Endothelial cell of umbilical vein (primary cell): Measurements from ENCODE around the gene NFKBIA. TPM values are rescaled to one million over a fixed set of nuclear protein-coding genes. Genes with fewer than 3 reads are reported as not detected.

ENCODE experiments used
- BruUV-seq: library from RNA; stranded (reverse); fragments of 400-500 nt; replicated peaks from 2 replicates; lab custom pipeline; 2021; lab: Mats Ljungman, UMichigan
- CTCF ChIA-PET: fragments of 300-600, 350-600 bp; sonication (Branson Sonifier 250); formaldehyde crosslinking; loops from one replicate; lab custom pipeline; 2021; ENCODE audit warnings: antibody characterized with exemption, inconsistent platforms; lab: Charles Lee
- POLR2A ChIA-PET: fragments of 300-600, 350-600 bp; sonication (Branson Sonifier 250); formaldehyde crosslinking; loops from one replicate; lab custom pipeline; 2021; ENCODE audit warnings: antibody characterized with exemption, inconsistent platforms; lab: Charles Lee
- DNase-seq: peaks from one replicate; pipeline ENCODE4 v3.0.0-alpha.2; 2011; ENCODE audit warnings: low read depth, low spot score
- FAIRE-seq: peaks from 2 replicates; lab custom pipeline; 2011; peaks lifted over from hg19 to GRCh38; lab: Jason Lieb, UNC
- H2AFZ ChIP-seq: 2 replicates; pipeline ENCODE4 v1.6.0; 2012; ENCODE audit warnings: low read depth, low read length, control low read depth, inconsistent platforms
- H3K27ac ChIP-seq: 2 replicates; pipeline ENCODE4 v1.5.1; 2011; ENCODE audit warnings: low read depth, mild to moderate bottlenecking, control low read depth, low read length, moderate library complexity; ENCODE audit not compliant: insufficient read depth
- H3K27me3 ChIP-seq, 2 experiments: 2 replicates each; pipeline versions ENCODE4 v1.6.0 to v1.6.1; 2011; ENCODE audit warnings: low read length in 2 of 2, mixed read lengths in 1 of 2; ENCODE audit not compliant: control insufficient read depth in 2 of 2, insufficient read depth in 2 of 2
- H3K36me3 ChIP-seq, 2 experiments: 2 replicates in 1 of 2; 3 replicates in 1 of 2; pipeline ENCODE4 v1.5.1; 2011; ENCODE audit warnings: low read length in 2 of 2, mild to moderate bottlenecking in 1 of 2, moderate library complexity in 1 of 2; ENCODE audit not compliant: control insufficient read depth in 2 of 2, insufficient read depth in 2 of 2; ENCODE audit errors: extremely low read depth in 1 of 2
- H3K4me1 ChIP-seq: 3 replicates; pipeline ENCODE4 v1.5.1; 2011; ENCODE audit warnings: mild to moderate bottlenecking, low read length; ENCODE audit not compliant: control insufficient read depth, insufficient read depth; ENCODE audit errors: extremely low read depth
- H3K4me2 ChIP-seq: 2 replicates; pipeline ENCODE4 v1.6.1; 2011; ENCODE audit warnings: low read length, control low read depth, mixed read lengths; ENCODE audit not compliant: insufficient read depth
- H3K4me3 ChIP-seq, 3 experiments: fragments of 200-600 bp in 1 of 3; sonication (generic), shearing (Covaris generic) in 1 of 3; replicated peaks in 1 of 3; 2 replicates each; pipeline ENCODE4 v1.5.1; 2011 to 2016; ENCODE audit warnings: control low read depth in 3 of 3, low read length in 3 of 3, mild to moderate bottlenecking in 2 of 3, inconsistent platforms in 1 of 3, low read depth in 1 of 3, moderate library complexity in 1 of 3; ENCODE audit not compliant: insufficient read depth in 1 of 3
- H3K79me2 ChIP-seq: 2 replicates; pipeline ENCODE4 v1.6.0; 2012; ENCODE audit warnings: low read length, inconsistent platforms; ENCODE audit not compliant: control insufficient read depth, insufficient read depth
- H3K9ac ChIP-seq: replicated peaks from 2 replicates; pipeline ENCODE3; 2011; ENCODE audit warnings: low read length, control low read depth; ENCODE audit not compliant: insufficient read depth; ENCODE audit errors: extremely low read depth
- H3K9me1 ChIP-seq: replicated peaks from 3 replicates; pipeline ENCODE4 v1.6.0; 2011; ENCODE audit warnings: mild to moderate bottlenecking, low read length; ENCODE audit not compliant: control insufficient read depth, insufficient read depth; ENCODE audit errors: extremely low read depth
- H3K9me3 ChIP-seq: replicated peaks from 2 replicates; pipeline ENCODE4 v1.5.1; 2012; ENCODE audit warnings: low read length, inconsistent platforms; ENCODE audit not compliant: control insufficient read depth, insufficient read depth
- H4K20me1 ChIP-seq: replicated peaks from 2 replicates; pipeline ENCODE3; 2011; ENCODE audit warnings: mild to moderate bottlenecking, low read length; ENCODE audit not compliant: control insufficient read depth, insufficient read depth; ENCODE audit errors: extremely low read depth
- EZH2 ChIP-seq: IDR thresholded peaks from 2 replicates; pipeline ENCODE4 v1.6.1; 2012; ENCODE audit warnings: borderline replicate concordance, low read depth, mild to moderate bottlenecking, moderate library complexity, low read length, inconsistent platforms; ENCODE audit not compliant: severe bottlenecking
- FOS ChIP-seq: IDR thresholded peaks from 2 replicates; pipeline ENCODE4 v1.6.1; 2011; ENCODE audit warnings: mild to moderate bottlenecking, low read length, moderate library complexity, borderline replicate concordance; ENCODE audit not compliant: insufficient read depth
- GATA2 ChIP-seq: IDR thresholded peaks from 2 replicates; pipeline ENCODE4 v1.7.0; 2011; ENCODE audit warnings: low read depth, mild to moderate bottlenecking, moderate library complexity, mixed read lengths, low read length; ENCODE audit not compliant: insufficient read length, insufficient read depth
- JUN ChIP-seq: IDR thresholded peaks from 2 replicates; pipeline ENCODE4 v1.6.1; 2011; ENCODE audit warnings: borderline replicate concordance, low read depth; ENCODE audit not compliant: insufficient read length, insufficient read depth
- MAX ChIP-seq: IDR thresholded peaks from 2 replicates; pipeline ENCODE4 v1.6.1; 2011; ENCODE audit not compliant: insufficient read depth, insufficient read length
- MYC ChIP-seq: IDR thresholded peaks from one replicate; pipeline ENCODE4 v1.6.1; 2011; ENCODE audit warnings: mild to moderate bottlenecking, low read depth, low read length
- POLR2A ChIP-seq: IDR thresholded peaks from 2 replicates; pipeline ENCODE4 v1.6.1; 2012; ENCODE audit warnings: low read depth, mild to moderate bottlenecking, control low read depth, low read length
- POLR2AphosphoS5 ChIP-seq: IDR thresholded peaks from 2 replicates; pipeline ENCODE4 v1.6.1; 2012; ENCODE audit warnings: low read depth, mild to moderate bottlenecking, control low read depth, low read length, moderate library complexity; ENCODE audit not compliant: insufficient read depth
- dilution Hi-C: fragments of 300-500 bp; cut with MboI; formaldehyde crosslinking; loops from one replicate; pipeline ENCODE4 v1.15.0; 2019; ENCODE audit warnings: low sequenced_read_pairs; ENCODE audit not compliant: extremely low pct_ligation_motif_present
- intact Hi-C: fragments of 100-400 bp; cut with micrococcal nuclease; formaldehyde crosslinking; loops from one replicate; pipeline ENCODE4 v1.10.0; 2022
- polyA plus RNA-seq, 4 experiments: library from polyadenylated mRNA; depleted of rRNA in 3 of 4; stranded (reverse) in 3 of 4; unstranded in 1 of 4; fragments of >200 nt; gene quantifications; 2 replicates each; pipeline versions ENCODE4 v1.2.1 to v1.2.3, GENCODE V29; 2011 to 2012; ENCODE audit warnings: missing spikeins in 1 of 4
- total RNA-seq: library from RNA; stranded (reverse); gene quantifications from 2 replicates; pipeline ENCODE4 v1.2.3, GENCODE V29; 2021
- TF ChIP-seq, protein P1 (sequence below), 2 donors: IDR thresholded peaks; 1 replicate in 1 of 2; 2 replicates in 1 of 2; pipeline ENCODE4 v1.5.1; 2011; ENCODE audit warnings: low read length in 2 of 2, mild to moderate bottlenecking in 2 of 2, moderate library complexity in 2 of 2, control low read depth in 1 of 2, inconsistent platforms in 1 of 2, low read depth in 1 of 2; ENCODE audit not compliant: insufficient read depth in 1 of 2; ENCODE audit errors: extremely low read depth in 1 of 2

The NFKBIA gene
- total and polyA plus RNA-seq, 2 donors (not counting 3 experiments of a cell fraction or from before 2014, with no cell fraction given), result 55.7 to 82.8 TPM

- CTCF ChIA-PET, result interaction anchor here (1.1 to 3.6 kb wide), 4 partner anchors 21 to 400 kb away, joined by 3 to 16 read pairs (median 8); no protein-coding TSS in a partner anchor
- no TSS peak for BruUV-seq
Observed at GRCh38 chr14:35418093-35418492, 13.5 kb upstream of the NFKBIA start.

More at GRCh38 chr14:35418093-35418492, 13.5 kb upstream of the NFKBIA start:
- no peak overlapping the region for H3K27ac ChIP-seq
- H3K4me1 ChIP-seq, result peaks cover 38% of the 10 kb centered on the region
- H4K20me1 ChIP-seq, result no peaks in the 10 kb centered on the region
- no peaks in the 10 kb centered on the region for H3K27me3 ChIP-seq
- dilution Hi-C loops (no loop called here), intact Hi-C loops (no loop called here)
- FAIRE-seq, result no peak
- no peak for DNase-seq
- H3K9ac ChIP-seq, result no peak overlapping the region
- no peaks in the 10 kb centered on the region for H3K9me3 ChIP-seq
- no peaks in the 10 kb centered on the region for H3K9me1 ChIP-seq
- H3K4me3 ChIP-seq, result no peak overlapping the region
- TF ChIP-seq EZH2, result no peak
- TF ChIP-seq MYC, result no peak
- TF ChIP-seq POLR2AphosphoS5, result no peak
- TF ChIP-seq JUN, result no peak
- no peak for TF ChIP-seq POLR2A
- no peak for TF ChIP-seq FOS
- TF ChIP-seq, protein P1, sequence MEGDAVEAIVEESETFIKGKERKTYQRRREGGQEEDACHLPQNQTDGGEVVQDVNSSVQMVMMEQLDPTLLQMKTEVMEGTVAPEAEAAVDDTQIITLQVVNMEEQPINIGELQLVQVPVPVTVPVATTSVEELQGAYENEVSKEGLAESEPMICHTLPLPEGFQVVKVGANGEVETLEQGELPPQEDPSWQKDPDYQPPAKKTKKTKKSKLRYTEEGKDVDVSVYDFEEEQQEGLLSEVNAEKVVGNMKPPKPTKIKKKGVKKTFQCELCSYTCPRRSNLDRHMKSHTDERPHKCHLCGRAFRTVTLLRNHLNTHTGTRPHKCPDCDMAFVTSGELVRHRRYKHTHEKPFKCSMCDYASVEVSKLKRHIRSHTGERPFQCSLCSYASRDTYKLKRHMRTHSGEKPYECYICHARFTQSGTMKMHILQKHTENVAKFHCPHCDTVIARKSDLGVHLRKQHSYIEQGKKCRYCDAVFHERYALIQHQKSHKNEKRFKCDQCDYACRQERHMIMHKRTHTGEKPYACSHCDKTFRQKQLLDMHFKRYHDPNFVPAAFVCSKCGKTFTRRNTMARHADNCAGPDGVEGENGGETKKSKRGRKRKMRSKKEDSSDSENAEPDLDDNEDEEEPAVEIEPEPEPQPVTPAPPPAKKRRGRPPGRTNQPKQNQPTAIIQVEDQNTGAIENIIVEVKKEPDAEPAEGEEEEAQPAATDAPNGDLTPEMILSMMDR (IDR thresholded peaks at IDR 0.05; ENCODE audit: extremely low read depth in 1 of 2, insufficient read depth in 1 of 2, low read depth in 1 of 2, low read length in 2 of 2), result no peak
- TF ChIP-seq GATA2, result no peak
- TF ChIP-seq MAX, result no peak
- no peak overlapping the region for H3K4me2 ChIP-seq
- no peak overlapping the region for H2AFZ ChIP-seq
- H3K36me3 ChIP-seq, result no peaks in the 10 kb centered on the region
- POLR2A ChIA-PET, result no interaction called here
- no peaks in the 10 kb centered on the region for H3K79me2 ChIP-seq
